ENCODE results near the gene TCEAL9. TPM values are rescaled to one million over a fixed set of nuclear protein-coding genes. Genes with fewer than 3 reads are reported as not detected.

The TCEAL9 gene
- total and polyA plus RNA-seq, 2 of the 4 experiments (the other 2 are of a cell fraction) = 20.3 to 111 TPM

DNA sequence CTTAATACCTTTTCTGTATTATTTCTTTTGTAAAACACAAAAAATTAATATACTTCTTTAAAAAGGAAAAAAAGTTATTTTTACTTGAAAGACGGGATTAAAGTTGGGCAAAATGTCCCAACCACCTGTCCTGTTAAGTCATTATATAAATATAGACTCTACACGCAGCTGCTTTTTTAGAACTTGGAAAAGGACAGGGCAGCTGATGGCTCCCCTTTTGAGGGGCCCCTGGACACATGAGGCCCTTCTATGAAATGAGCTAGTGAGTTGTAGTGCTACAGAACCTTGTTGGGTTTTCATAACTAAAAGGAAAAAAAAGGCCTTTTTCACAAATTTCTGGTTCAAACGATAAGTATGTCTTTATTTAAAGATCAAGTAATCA lies 44.9 kb upstream of the TCEAL9 start:
- H4K20me1 ChIP-seq (ENCODE audit: insufficient read depth, low read length) = no peaks in the 10 kb centered on the region
- WGBS, 2 experiments (ENCODE audit: extremely low coverage in 2 of 2, insufficient read length in 1 of 2) = no CpG with 5 or more reads among the region's 3 CpGs
- CTCF ChIA-PET = interaction anchor here (0.8 kb wide), 1 partner anchor 19 kb away, joined by 3 read pairs; the partner anchor contains the start of gene TCEAL7
- POLR2A ChIA-PET (ENCODE audit: unreplicated experiment) = no interaction called here
- no peak overlapping the region for H3K56ac ChIP-seq (ENCODE audit: extremely low read depth, insufficient read depth, low read length)
- in situ Hi-C loops (cut with MboI; ENCODE audit: low sequenced_read_pairs) = no loop called here
- H3K27me3 ChIP-seq (ENCODE audit: control insufficient read depth, insufficient read depth, low read length) = peaks cover 15% of the 10 kb centered on the region
- no peak overlapping the region for H2AK5ac ChIP-seq (ENCODE audit: low read depth, low read length)
- H2BK20ac ChIP-seq (ENCODE audit: low read depth, low read length) = no peak overlapping the region
- TF ChIP-seq SMC3 (IDR thresholded peaks at IDR 0.05; ENCODE audit: low read depth, low read length) (no peak), CHD1 (IDR thresholded peaks at IDR 0.05; ENCODE audit: low read depth, low read length) (no peak), RFX5 (IDR thresholded peaks at IDR 0.05; ENCODE audit: low read depth, low read length) (no peak), MAFK (IDR thresholded peaks at IDR 0.05; ENCODE audit: low read depth, low read length) (no peak), CEBPB (IDR thresholded peaks at IDR 0.05; ENCODE audit: low read depth, low read length) (no peak), RCOR1 (IDR thresholded peaks at IDR 0.05; ENCODE audit: insufficient replicate concordance, low read length) (no peak), MAZ (IDR thresholded peaks at IDR 0.05; ENCODE audit: borderline replicate concordance, low read depth, low read length) (no peak), NFE2L2 (IDR thresholded peaks at IDR 0.05; ENCODE audit: low read depth, low read length) (no peak), RAD21 (IDR thresholded peaks at IDR 0.05; ENCODE audit: low read length) (no peak), MXI1 (IDR thresholded peaks at IDR 0.05; ENCODE audit: borderline replicate concordance, low read depth, low read length) (no peak)
- TF ChIP-seq, protein P1, sequence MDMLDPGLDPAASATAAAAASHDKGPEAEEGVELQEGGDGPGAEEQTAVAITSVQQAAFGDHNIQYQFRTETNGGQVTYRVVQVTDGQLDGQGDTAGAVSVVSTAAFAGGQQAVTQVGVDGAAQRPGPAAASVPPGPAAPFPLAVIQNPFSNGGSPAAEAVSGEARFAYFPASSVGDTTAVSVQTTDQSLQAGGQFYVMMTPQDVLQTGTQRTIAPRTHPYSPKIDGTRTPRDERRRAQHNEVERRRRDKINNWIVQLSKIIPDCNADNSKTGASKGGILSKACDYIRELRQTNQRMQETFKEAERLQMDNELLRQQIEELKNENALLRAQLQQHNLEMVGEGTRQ (IDR thresholded peaks at IDR 0.05; ENCODE audit: low read depth, low read length) = no peak
- ATAC-seq (ENCODE audit: low read depth) = no peak
- DNase-seq = no peak
- H2BK120ac ChIP-seq (ENCODE audit: low read depth, low read length) = no peak overlapping the region
- H4K91ac ChIP-seq (ENCODE audit: insufficient read depth, low read depth, low read length) = no peak overlapping the region
- no peak overlapping the region for H3K18ac ChIP-seq (ENCODE audit: low read depth, low read length)
- H4K8ac ChIP-seq (ENCODE audit: low read depth in 2 of 2, low read length in 2 of 2) = no peak overlapping the region
- no peak overlapping the region for H3K4me3 ChIP-seq (ENCODE audit: insufficient read depth, low read depth, low read length)
- H3K14ac ChIP-seq (replicated peaks; ENCODE audit: low read depth, low read length) = no peak overlapping the region
- H2AK9ac ChIP-seq (replicated peaks; ENCODE audit: low read depth, low read length, poor library complexity) = no peak overlapping the region
- H3K4me2 ChIP-seq (ENCODE audit: low read depth, low read length) = no peak overlapping the region
- H3K36me3 ChIP-seq (ENCODE audit: control insufficient read depth, insufficient read depth, low read length) = no peaks in the 10 kb centered on the region
- no peak overlapping the region for H2BK15ac ChIP-seq (ENCODE audit: low read depth, low read length)
- no peak overlapping the region for H4K5ac ChIP-seq (ENCODE audit: low read depth, low read length)
- H3K9me3 ChIP-seq (ENCODE audit: control insufficient read depth, insufficient read depth, low read length) = peaks cover 2% of the 10 kb centered on the region; the same call in 1 of the 2 replicates
- no peaks in the 10 kb centered on the region for H3K9me1 ChIP-seq (ENCODE audit: insufficient read depth, low read length)
- no TSS peak for BruUV-seq (replicated peaks)
- no peak overlapping the region for H3K27ac ChIP-seq (ENCODE audit: insufficient read depth, low read length)
- no peak overlapping the region for H3K4ac ChIP-seq (ENCODE audit: low read depth, low read length)
- no peak overlapping the region for H3K23ac ChIP-seq (ENCODE audit: low read depth, low read length)
- no peak overlapping the region for H3K9ac ChIP-seq (ENCODE audit: low read depth, low read length)
- no peak overlapping the region for H2BK5ac ChIP-seq (ENCODE audit: low read depth, low read length, poor library complexity, severe bottlenecking)
- no peak overlapping the region for H2AFZ ChIP-seq (replicated peaks; ENCODE audit: low read length, poor library complexity)
- H3K4me1 ChIP-seq (ENCODE audit: control insufficient read depth, insufficient read depth, low read length) = no peaks in the 10 kb centered on the region
- H3K79me1 ChIP-seq (ENCODE audit: low read depth in 1 of 2, low read length in 2 of 2) = no peaks in the 10 kb centered on the region
- dilution Hi-C loops (cut with HindIII; ENCODE audit: low sequenced_read_pairs, unreplicated experiment) = no loop called here
- intact Hi-C loops (cut with micrococcal nuclease) = no loop called here

Measured in IMR-90 (cell line).